HG03432 (cell line): ENCODE results near the gene LHX5.

ENCODE experiments used
- ATAC-seq: cut with Tn5 transposase; IDR thresholded peaks from one replicate; pipeline ENCODE4 v1.9.1; 2021; ENCODE audit warnings: mild to moderate bottlenecking, moderate library complexity; ENCODE audit not compliant: unreplicated experiment

The LHX5 gene

DNA sequence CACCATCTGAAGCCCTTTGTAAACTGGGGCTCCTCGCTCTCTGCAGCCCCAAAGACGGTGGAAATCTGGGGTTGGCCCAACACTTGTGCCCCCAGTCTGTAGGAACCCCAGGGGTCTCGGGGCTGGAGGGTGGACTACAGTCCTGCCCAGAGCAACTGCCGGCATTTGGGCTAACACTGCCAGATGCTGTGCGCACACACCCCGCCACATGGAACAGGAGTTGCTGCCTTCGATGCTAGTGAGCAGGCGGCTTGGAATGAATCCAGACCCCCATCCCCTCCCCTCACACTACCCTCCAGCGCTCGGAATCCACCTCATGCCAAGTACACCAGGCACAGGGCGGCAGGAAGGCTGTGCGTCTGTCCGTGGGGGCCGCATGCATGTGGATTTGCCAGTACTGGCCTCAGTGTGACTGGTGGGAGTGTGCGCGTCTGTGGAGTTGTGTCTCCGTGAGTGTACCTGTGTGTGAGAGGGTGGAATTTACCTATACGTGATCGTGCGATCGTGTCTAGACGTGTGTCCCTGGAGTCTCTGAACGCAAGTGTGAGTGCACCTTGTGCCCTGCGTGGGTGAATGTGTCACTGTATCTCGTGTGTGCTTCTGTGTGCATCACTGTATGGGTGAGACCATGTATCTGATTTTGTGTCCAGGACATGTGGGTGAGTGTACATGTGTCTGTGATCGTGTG is 5.1 kb downstream of the LHX5 start:
- ATAC-seq = no peak

- ATAC-seq = no peak
Measured at GRCh38 chr12:113465808-113466453, 5.7 kb downstream of the LHX5 start.

DNA sequence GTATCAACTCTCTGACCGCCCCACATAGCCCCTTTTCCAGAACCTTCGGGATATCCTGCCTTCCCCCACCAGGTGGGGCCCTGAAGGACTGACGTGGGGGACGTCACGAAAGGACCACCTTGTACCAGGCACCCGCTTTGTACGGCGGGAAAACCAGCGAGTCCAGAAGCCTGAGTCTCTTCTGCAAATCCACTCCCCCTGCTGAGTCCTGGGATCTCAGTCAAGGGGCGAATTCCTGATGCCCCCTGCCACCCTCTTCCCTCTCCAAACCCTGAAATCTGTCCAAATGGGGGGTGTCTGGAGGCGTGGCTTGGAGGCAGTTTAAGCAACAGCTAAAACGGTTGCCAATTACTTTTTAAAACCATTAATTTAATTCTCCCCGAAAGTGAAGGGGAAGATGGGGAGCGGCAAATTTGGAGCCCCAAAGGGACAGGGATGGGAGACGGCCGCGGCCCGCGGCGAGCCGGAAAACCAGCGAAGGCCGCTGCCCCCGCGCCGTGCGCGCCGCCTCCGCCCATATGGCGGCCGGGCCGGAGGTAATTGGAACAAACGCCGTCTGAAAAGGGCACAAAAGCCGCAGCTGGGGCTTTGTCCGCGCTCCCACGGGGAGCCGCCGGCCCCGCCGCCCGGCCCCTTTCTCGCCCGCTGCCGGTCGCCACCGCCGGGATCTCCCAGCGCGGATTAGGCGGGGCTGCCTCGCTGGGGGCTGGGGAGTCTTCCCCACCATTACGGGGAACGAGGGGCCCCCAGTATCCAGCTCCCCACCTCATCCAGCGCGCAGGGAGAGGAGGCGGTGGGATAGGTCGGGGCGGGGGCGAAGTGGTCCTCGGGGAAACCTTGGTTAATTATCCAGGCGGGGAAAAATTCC is 6.6 kb downstream of the LHX5 start:
- no peak for ATAC-seq

DNA sequence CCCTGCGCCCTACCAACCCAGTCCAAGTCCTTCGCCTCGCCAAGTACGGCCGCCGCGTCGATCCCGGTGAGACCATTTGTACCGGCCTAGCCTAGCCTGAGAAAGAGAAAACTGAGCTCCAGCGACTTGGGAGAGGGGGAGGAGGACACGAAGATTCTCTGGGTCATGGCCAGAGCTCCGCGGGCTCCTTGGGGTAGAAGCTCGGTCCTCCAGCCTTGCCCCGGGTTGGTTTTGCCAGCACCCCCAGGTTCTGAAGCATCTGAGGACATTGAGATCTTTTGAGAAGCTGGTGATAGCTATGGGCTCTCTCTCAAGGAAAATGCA is 7.3 kb downstream of the LHX5 start:
- ATAC-seq = no peak

- ATAC-seq = no peak
Measured at GRCh38 chr12:113463746-113464451, 7.8 kb downstream of the LHX5 start.

- no peak for ATAC-seq
Measured at GRCh38 chr12:113462998-113463745, 8.5 kb downstream of the LHX5 start.

DNA sequence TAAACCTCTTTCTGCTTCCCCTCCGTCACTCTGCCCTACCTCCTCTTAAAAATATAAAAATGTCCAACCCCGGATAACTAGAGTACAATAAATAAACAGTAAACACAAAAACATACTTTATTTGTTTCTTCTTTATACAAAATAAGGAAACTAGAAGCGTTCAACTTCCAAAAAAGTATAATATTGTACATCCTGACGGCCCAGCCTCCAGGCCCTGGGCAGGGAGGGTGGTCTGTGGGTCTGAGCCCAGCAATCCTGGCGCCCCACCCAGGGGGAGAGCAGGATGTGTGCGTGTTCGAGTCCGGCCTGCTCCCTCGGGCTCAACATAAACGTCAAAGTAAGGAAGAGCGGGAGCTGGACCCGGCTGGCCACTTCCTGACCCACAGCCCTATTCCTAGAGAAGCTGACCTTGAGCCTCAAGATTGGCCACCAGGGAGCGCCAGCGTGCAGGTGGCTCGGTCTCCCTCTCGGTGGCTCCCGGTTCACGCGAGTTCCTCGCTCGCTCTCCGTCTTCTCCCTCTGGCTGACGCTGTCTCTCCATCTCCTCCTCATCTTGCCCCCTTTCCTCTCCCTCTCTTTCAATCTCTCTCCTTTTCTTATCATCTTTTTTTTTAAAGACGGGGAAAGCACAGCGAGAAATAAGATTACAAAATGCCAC is 9.4 kb downstream of the LHX5 start:
- ATAC-seq = peak; percentile 62

DNA sequence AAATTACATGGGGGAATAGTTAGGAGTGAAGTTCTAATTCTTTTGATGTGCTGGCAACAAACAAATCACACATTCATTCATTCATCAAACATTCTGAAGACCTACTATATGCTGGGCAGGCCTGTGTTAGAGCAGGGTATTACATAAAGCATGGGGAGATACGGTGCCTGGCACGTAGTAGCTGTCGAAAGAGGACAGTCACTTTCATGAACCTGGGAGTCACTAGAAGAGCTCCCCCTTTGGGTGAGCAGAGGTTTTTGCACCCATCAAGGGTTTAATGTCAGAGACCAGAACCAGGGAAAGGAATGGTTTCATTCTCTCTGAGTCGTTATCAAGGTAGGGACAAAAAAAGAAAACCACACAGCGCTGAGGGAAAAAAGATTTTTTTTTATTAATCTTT is 10.0 kb downstream of the LHX5 start:
- ATAC-seq = no peak

DNA sequence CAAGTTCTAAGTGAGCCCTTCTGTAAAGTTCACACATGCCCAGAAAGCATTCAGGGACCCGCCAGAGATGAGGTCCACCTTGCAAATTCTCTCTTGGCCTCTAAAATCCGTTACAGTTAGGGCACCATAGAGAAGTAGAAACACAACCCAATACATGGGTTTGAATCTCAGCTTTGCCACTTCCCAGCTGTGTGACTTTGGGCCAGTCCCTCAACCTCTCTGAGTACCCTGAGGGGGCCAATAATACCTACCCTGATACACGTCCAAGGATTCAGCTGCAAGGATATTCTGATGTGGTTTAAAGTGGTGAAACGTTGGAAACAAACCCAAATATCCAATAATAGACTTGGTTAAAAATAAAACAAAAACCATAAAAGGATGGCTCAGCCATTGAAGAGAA is 11.7 kb downstream of the LHX5 start:
- no peak for ATAC-seq

- ATAC-seq = no peak
Measured at GRCh38 chr12:113457710-113458109, 14.0 kb downstream of the LHX5 start.

- ATAC-seq = no peak
Measured at GRCh38 chr12:113457185-113457584, 14.5 kb downstream of the LHX5 start.

- ATAC-seq = no peak
Measured at GRCh38 chr12:113456761-113457160, 14.9 kb downstream of the LHX5 start.

GRCh38 chr12:113456199-113456598 is 15.5 kb downstream of the LHX5 start:
- no peak for ATAC-seq

GRCh38 chr12:113453330-113453729 is 18.3 kb downstream of the LHX5 start:
- no peak for ATAC-seq

- ATAC-seq = no peak
Measured at GRCh38 chr12:113452458-113452857, 19.2 kb downstream of the LHX5 start.

DNA sequence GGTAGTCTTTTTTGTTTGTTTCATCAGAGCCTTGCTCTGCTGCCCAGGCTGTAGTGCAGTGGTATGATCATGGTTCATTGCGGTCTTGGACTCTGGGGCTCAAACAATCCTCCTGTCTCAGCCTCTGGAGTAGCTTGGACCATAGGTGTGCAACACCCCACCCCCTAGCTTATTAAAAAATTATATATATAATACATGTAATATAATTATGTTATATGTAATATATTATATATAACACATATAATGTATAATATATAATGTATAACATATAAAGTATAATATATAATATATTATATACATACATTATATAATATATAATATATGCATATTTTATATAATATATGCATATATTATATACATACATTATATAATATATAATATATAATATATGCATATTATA is 21.8 kb downstream of the LHX5 start:
- ATAC-seq = no peak

DNA sequence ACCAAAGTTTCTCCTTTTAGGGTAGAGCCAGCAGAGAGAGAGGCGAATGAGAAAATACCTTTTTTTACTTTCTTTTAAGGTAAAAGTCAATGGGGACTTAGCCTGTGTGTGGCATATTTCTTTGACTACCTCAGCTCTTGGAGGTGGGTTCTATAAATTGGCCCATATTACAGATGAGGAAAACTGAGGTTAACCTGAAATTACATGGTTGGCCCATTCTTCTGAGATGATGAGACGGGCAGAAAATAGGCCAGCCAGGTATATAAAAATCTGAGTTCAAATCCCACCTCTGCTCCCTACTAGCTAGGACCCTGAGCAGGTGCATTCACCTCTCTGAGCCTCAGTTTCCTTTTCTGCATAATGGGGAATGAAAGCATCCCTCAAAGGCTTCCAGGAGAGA is 22.4 kb downstream of the LHX5 start:
- no peak for ATAC-seq

- no peak for ATAC-seq
Measured at GRCh38 chr12:113448873-113449272, 22.8 kb downstream of the LHX5 start.

DNA sequence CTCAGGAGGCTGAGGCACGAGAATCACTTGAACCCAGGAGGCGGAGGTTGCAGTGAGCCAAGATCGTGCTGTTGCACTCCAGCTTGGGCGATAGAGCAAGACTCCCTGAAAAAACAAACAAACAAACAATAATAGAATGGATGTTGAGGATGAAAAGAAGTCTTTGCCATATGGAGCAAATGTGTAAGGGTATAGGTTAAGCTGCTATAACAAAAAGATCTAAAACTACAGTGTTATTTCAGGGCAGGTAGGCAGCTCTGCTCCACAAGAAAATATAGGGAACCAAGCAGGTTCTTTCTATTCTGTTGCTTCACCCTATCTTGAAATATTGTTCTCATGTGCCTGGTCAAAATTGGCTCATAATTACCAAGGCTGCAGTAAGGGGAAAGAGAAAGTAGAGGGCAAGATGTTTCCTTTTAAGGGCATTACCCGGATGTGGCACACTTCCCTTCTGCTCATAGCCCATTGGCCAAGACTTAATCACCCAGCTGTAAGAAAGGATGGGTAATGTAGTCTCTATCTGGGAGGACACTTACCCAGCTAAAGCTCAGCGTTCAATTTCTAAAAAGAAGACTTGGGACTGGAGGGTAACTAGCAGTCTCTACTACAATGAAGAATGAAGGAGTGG is 26.0 kb downstream of the LHX5 start:
- ATAC-seq = no peak
